Activated CD4-positive, alpha-beta memory T cell treated with anti-CD3 and anti-CD28 coated beads for 36 hours (primary cell): Measurements from ENCODE around the gene GSG1L. TPM values are rescaled to one million over a fixed set of nuclear protein-coding genes. Genes with fewer than 3 reads are reported as not detected.
A peak's percentile ranks its signal among the peaks of the same experiment; 100 is the strongest.

Experiments used
- CTCF ChIA-PET: fragments of 350-600 bp; sonication (Branson Sonifier 250); formaldehyde crosslinking; loops from one replicate; lab custom pipeline; 2021; ENCODE audit warnings: antibody characterized with exemption, inconsistent platforms; lab: Charles Lee
- POLR2A ChIA-PET: fragments of 350-600 bp; sonication (Branson Sonifier 250); formaldehyde crosslinking; loops from one replicate; lab custom pipeline; 2021; ENCODE audit warnings: antibody characterized with exemption; lab: Charles Lee
- DNase-seq: peaks from one replicate; pipeline ENCODE4 v3.0.0-alpha.2; 2020
- H3K27ac Mint-ChIP-seq: one replicate; pipeline ENCODE4 v1.8.0; 2021; ENCODE audit warnings: mixed read lengths
- H3K27me3 Mint-ChIP-seq: one replicate; pipeline ENCODE4 v1.8.0; 2021; ENCODE audit warnings: mixed read lengths
- H3K36me3 Mint-ChIP-seq: one replicate; pipeline ENCODE4 v1.8.0; 2021; ENCODE audit warnings: mixed read lengths
- H3K4me1 Mint-ChIP-seq: one replicate; pipeline ENCODE4 v1.8.0; 2021; ENCODE audit warnings: low read depth, mixed read lengths
- H3K4me3 Mint-ChIP-seq: one replicate; pipeline ENCODE4 v1.8.0; 2021; ENCODE audit warnings: mild to moderate bottlenecking, mixed read lengths
- H3K9me3 Mint-ChIP-seq: one replicate; pipeline ENCODE4 v1.8.0; 2021; ENCODE audit warnings: mixed read lengths
- intact Hi-C: fragments of 100-400 bp; cut with micrococcal nuclease; formaldehyde crosslinking; loops from one replicate; pipeline ENCODE4 v1.15.1; 2023
- total RNA-seq, 2 experiments: library from RNA; stranded (reverse); gene quantifications; one replicate each; pipeline ENCODE4 v1.2.3, GENCODE V29; 2021

The GSG1L gene
- total RNA-seq, 2 experiments from 2014 or later, result 0.26 to 0.44 TPM

- Mint-ChIP-seq H3K9me3 (no peaks in the 10 kb centered on the region), H3K4me3 (no peak overlapping the region), H3K4me1 (peaks cover 6% of the 10 kb centered on the region), H3K27ac (no peak overlapping the region), H3K27me3 (peaks cover 43% of the 10 kb centered on the region), H3K36me3 (no peaks in the 10 kb centered on the region)
- intact Hi-C loops, result no loop called here
- ChIA-PET CTCF (interaction anchor here (1.0 kb wide), 1 partner anchor 11 kb away, joined by 4 read pairs; no protein-coding TSS in a partner anchor), POLR2A (no interaction called here)
- peak; percentile 16 for DNase-seq
Measured at GRCh38 chr16:28058839-28059589, 4.5 kb downstream of the GSG1L start.

DNA sequence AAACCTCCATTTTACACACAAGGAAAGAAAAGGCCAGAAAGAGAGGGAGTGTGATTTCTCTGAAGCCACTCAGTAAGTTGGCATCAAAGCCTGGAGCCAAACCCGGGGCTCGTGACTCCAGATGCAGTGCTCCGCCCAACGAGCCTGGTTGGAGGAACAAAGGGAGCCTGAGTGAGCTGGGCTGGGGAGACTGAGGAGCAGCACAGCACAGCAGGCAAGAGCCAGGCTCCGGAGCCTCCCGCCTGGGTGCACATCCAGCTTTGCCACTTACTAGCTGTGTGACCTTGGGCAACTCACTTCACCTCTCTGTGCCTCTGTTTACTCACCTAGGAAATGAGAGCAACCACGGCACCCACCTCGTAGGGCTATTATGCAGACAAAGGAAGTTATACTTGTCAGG, 5.6 kb downstream of the GSG1L start:
- peaks cover 49% of the 10 kb centered on the region for H3K27me3 Mint-ChIP-seq
- intact Hi-C loops, result no loop called here
- H3K4me1 Mint-ChIP-seq, result peaks cover 6% of the 10 kb centered on the region
- no peak overlapping the region for H3K27ac Mint-ChIP-seq
- no peaks in the 10 kb centered on the region for H3K9me3 Mint-ChIP-seq
- no peaks in the 10 kb centered on the region for H3K36me3 Mint-ChIP-seq
- DNase-seq, result no peak
- no peak overlapping the region for H3K4me3 Mint-ChIP-seq
- ChIA-PET POLR2A (no interaction called here), CTCF (no interaction called here)

- no peaks in the 10 kb centered on the region for H3K4me1 Mint-ChIP-seq
- H3K9me3 Mint-ChIP-seq, result peaks cover 4% of the 10 kb centered on the region
- CTCF ChIA-PET, result no interaction called here
- H3K36me3 Mint-ChIP-seq, result peaks cover 3% of the 10 kb centered on the region
- H3K27me3 Mint-ChIP-seq, result peaks cover 22% of the 10 kb centered on the region
- POLR2A ChIA-PET, result no interaction called here
- DNase-seq, result no peak
- no peak overlapping the region for H3K27ac Mint-ChIP-seq
- intact Hi-C loops, result no loop called here
- no peak overlapping the region for H3K4me3 Mint-ChIP-seq
Measured at GRCh38 chr16:28053461-28053860, 10.1 kb downstream of the GSG1L start.

GRCh38 chr16:28052274-28053128, 11.0 kb downstream of the GSG1L start:
- peaks cover 3% of the 10 kb centered on the region for H3K36me3 Mint-ChIP-seq
- ChIA-PET POLR2A (no interaction called here), CTCF (no interaction called here)
- H3K9me3 Mint-ChIP-seq, result peaks cover 4% of the 10 kb centered on the region
- H3K4me3 Mint-ChIP-seq, result no peak overlapping the region
- no peak overlapping the region for H3K27ac Mint-ChIP-seq
- H3K4me1 Mint-ChIP-seq, result no peaks in the 10 kb centered on the region
- intact Hi-C loops, result no loop called here
- peaks cover 20% of the 10 kb centered on the region for H3K27me3 Mint-ChIP-seq
- DNase-seq, result no peak

- Mint-ChIP-seq H3K27me3 (peaks cover 18% of the 10 kb centered on the region), H3K27ac (no peak overlapping the region), H3K36me3 (peaks cover 8% of the 10 kb centered on the region), H3K4me3 (no peak overlapping the region), H3K9me3 (peaks cover 6% of the 10 kb centered on the region), H3K4me1 (no peaks in the 10 kb centered on the region)
- CTCF ChIA-PET, result interaction anchor here (1.0 kb wide), 1 partner anchor 19 kb away, joined by 4 read pairs; no protein-coding TSS in a partner anchor
- intact Hi-C loops, result no loop called here
- POLR2A ChIA-PET, result no interaction called here
- DNase-seq, result no peak
Measured at GRCh38 chr16:28051486-28051885, 12.0 kb downstream of the GSG1L start.

DNA sequence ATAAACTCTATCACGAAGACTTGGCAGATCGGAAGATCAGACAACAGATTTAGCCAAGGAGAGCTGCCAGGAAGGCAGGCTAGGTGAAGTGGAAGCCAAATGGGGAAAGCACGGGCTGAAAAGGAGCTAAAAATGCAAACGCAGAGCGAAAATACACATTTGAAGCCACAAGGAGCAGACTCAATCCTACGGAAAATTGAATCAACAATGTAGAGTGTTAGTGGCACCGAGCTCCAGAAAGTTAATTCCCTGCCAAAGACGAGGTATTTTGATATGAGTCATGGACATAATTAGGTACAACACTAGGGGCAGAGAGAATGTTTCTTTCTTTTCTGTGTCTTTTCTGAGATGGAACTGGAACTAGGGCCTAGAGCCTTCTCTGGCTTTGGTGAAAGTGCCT, 20.7 kb downstream of the GSG1L start:
- no peak for DNase-seq
- H3K4me1 Mint-ChIP-seq, result no peaks in the 10 kb centered on the region
- intact Hi-C loops, result no loop called here
- POLR2A ChIA-PET, result no interaction called here
- no peak overlapping the region for H3K27ac Mint-ChIP-seq
- peaks cover 2% of the 10 kb centered on the region for H3K9me3 Mint-ChIP-seq
- H3K4me3 Mint-ChIP-seq, result no peak overlapping the region
- peaks cover 16% of the 10 kb centered on the region for H3K27me3 Mint-ChIP-seq
- CTCF ChIA-PET, result no interaction called here
- peaks cover 4% of the 10 kb centered on the region for H3K36me3 Mint-ChIP-seq

GRCh38 chr16:28041615-28042014, 21.9 kb downstream of the GSG1L start:
- Mint-ChIP-seq H3K27me3 (peaks cover 16% of the 10 kb centered on the region), H3K36me3 (peaks cover 1% of the 10 kb centered on the region), H3K4me3 (no peak overlapping the region), H3K4me1 (no peaks in the 10 kb centered on the region), H3K27ac (no peak overlapping the region), H3K9me3 (no peaks in the 10 kb centered on the region)
- intact Hi-C loops, result no loop called here
- ChIA-PET CTCF (no interaction called here), POLR2A (no interaction called here)
- no peak for DNase-seq

GRCh38 chr16:28040039-28040438, 23.5 kb downstream of the GSG1L start:
- Mint-ChIP-seq H3K27ac (no peak overlapping the region), H3K27me3 (peaks cover 15% of the 10 kb centered on the region), H3K9me3 (no peaks in the 10 kb centered on the region), H3K4me1 (no peaks in the 10 kb centered on the region), H3K4me3 (no peak overlapping the region), H3K36me3 (no peaks in the 10 kb centered on the region)
- ChIA-PET CTCF (no interaction called here), POLR2A (no interaction called here)
- intact Hi-C loops, result no loop called here
- DNase-seq, result no peak

DNA sequence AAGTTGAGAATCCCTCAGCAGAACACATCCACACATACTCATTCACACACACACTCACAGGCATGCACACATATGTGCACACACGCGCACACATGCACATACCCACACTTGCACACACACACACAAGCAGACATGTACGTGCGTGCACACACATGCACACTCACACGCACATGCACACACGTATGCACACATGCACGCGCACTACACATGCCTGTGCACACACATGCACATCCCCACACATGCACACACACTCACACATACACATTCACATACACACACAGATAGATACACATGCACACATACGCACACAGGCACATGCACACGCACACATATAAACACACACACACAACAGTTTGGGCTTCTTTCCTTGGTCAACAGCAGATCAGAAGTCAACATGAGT, 24.0 kb downstream of the GSG1L start:
- intact Hi-C loops, result no loop called here
- no peak overlapping the region for H3K4me3 Mint-ChIP-seq
- H3K36me3 Mint-ChIP-seq, result no peaks in the 10 kb centered on the region
- no peaks in the 10 kb centered on the region for H3K4me1 Mint-ChIP-seq
- ChIA-PET CTCF (no interaction called here), POLR2A (no interaction called here)
- H3K27ac Mint-ChIP-seq, result no peak overlapping the region
- no peak for DNase-seq
- H3K9me3 Mint-ChIP-seq, result no peaks in the 10 kb centered on the region
- peaks cover 12% of the 10 kb centered on the region for H3K27me3 Mint-ChIP-seq

DNA sequence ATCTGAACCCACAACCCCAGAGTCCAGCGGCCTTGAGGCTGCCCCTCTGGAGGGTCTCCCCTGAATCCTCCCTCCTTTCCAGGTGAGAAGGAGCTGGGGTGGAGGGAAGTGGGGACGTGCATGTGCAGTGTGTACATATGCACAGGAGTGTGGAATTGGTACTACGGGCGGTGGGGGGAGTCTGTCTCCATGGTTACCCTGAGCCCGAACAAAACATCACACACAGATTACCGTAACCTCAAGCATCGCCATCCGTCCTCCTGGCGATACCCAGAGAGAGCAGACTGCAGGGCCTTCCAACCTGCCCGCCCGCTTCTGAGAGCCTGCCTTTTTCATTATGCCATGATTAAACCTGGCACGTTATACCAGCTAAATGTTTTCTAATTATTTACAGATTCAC, 25.1 kb downstream of the GSG1L start:
- Mint-ChIP-seq H3K9me3 (no peaks in the 10 kb centered on the region), H3K4me1 (no peaks in the 10 kb centered on the region), H3K4me3 (no peak overlapping the region), H3K27ac (no peak overlapping the region), H3K36me3 (no peaks in the 10 kb centered on the region), H3K27me3 (peaks cover 13% of the 10 kb centered on the region)
- ChIA-PET POLR2A (no interaction called here), CTCF (interaction anchor here (1.1 kb wide), 1 partner anchor 66 kb away, joined by 5 read pairs; no protein-coding TSS in a partner anchor)
- intact Hi-C loops, result no loop called here
- no peak for DNase-seq

DNA sequence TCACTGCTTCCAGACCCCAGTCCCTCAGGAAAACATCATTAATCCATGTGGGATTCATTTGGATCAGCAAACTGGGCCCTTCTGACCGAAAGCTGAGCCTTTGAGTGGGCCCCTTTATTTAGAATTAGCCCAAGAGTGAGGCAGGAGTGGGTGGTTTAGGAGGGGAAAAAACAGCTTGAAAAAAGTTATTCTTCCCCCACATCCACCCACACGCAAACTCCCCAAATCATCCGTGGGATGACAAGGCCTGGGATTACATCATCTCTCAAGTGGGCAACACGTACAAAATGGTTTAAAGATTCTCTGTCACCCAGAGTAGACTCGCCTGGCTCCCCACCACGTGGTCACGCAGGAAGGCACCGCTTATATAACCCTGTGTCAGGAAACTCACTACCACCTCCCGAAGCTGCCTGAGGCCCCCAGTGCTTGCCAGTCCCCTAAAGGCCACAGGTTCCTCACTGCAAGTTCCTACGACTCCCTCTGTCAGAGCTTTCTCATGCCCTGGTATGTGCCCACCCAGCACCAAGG, 27.6 kb downstream of the GSG1L start:
- Mint-ChIP-seq H3K9me3 (no peaks in the 10 kb centered on the region), H3K27me3 (peaks cover 12% of the 10 kb centered on the region), H3K27ac (no peak overlapping the region), H3K4me3 (no peak overlapping the region), H3K4me1 (no peaks in the 10 kb centered on the region), H3K36me3 (no peaks in the 10 kb centered on the region)
- intact Hi-C loops, result no loop called here
- ChIA-PET CTCF (no interaction called here), POLR2A (no interaction called here)
- no peak for DNase-seq

- H3K27ac Mint-ChIP-seq, result no peak overlapping the region
- H3K27me3 Mint-ChIP-seq, result peaks cover 12% of the 10 kb centered on the region
- DNase-seq, result no peak
- H3K4me1 Mint-ChIP-seq, result no peaks in the 10 kb centered on the region
- POLR2A ChIA-PET, result no interaction called here
- CTCF ChIA-PET, result no interaction called here
- H3K36me3 Mint-ChIP-seq, result no peaks in the 10 kb centered on the region
- H3K4me3 Mint-ChIP-seq, result no peak overlapping the region
- no peaks in the 10 kb centered on the region for H3K9me3 Mint-ChIP-seq
- intact Hi-C loops, result no loop called here
Measured at GRCh38 chr16:28033870-28034269, 29.6 kb downstream of the GSG1L start.
